Panc1 (cell line): Measurements from ENCODE around the gene LRRC10B. TPM values are rescaled to one million over a fixed set of nuclear protein-coding genes. Genes with fewer than 3 reads are reported as not detected.
"Not testable (repeated sequence)": the region's sequence is repeated elsewhere in the genome, so short reads cannot be mapped to it uniquely, and the experiment has no call there.

Experiments used
- ATAC-seq: fragments of 200-7000 bp; cut with Tn5 transposase; 2 replicates; pipeline ENCODE4 v1.9.1; 2020; ENCODE audit warnings: mild to moderate bottlenecking, moderate library complexity
- BruUV-seq: library from RNA; stranded (reverse); fragments of 400-500 nt; replicated peaks from 2 replicates; lab custom pipeline; 2021; lab: Mats Ljungman, UMichigan
- CTCF ChIA-PET: fragments of 300-600 bp; sonication (Branson Sonifier 250); formaldehyde crosslinking; loops from one replicate; lab custom pipeline; 2022; ENCODE audit warnings: antibody characterized with exemption; lab: Charles Lee
- POLR2A ChIA-PET: fragments of 300-600 bp; sonication (Branson Sonifier 250); formaldehyde crosslinking; loops from one replicate; lab custom pipeline; 2022; ENCODE audit warnings: antibody characterized with exemption; lab: Charles Lee
- DNase-seq: peaks from one replicate; pipeline ENCODE4 v3.0.0-alpha.2; 2010; ENCODE audit warnings: low read depth, low spot score
- H3K27ac ChIP-seq: 2 replicates; pipeline ENCODE4 v1.5.1; 2011; ENCODE audit warnings: mild to moderate bottlenecking, low read length, inconsistent platforms
- H3K27me3 ChIP-seq: fragments of 200-500 bp; sonication (Bioruptor generic); 2 replicates; pipeline ENCODE4 v1.6.0; 2014; ENCODE audit warnings: low read length, inconsistent platforms; ENCODE audit not compliant: control insufficient read depth, insufficient read depth
- H3K36me3 ChIP-seq: fragments of 200-500 bp; sonication (Bioruptor generic); 2 replicates; pipeline ENCODE4 v1.5.1; 2014; ENCODE audit warnings: inconsistent platforms, mild to moderate bottlenecking, low read length, moderate library complexity; ENCODE audit not compliant: control insufficient read depth, insufficient read depth
- H3K4me1 ChIP-seq: 2 replicates; pipeline ENCODE4 v1.5.1; 2011; ENCODE audit warnings: inconsistent platforms, mild to moderate bottlenecking, low read length, moderate library complexity; ENCODE audit not compliant: control insufficient read depth, insufficient read depth
- H3K4me3 ChIP-seq, 2 experiments: 2 replicates each; pipeline ENCODE4 v1.5.1; 2011 to 2012; ENCODE audit warnings: low read depth in 2 of 2, low read length in 2 of 2, mild to moderate bottlenecking in 2 of 2, inconsistent platforms in 1 of 2, moderate library complexity in 1 of 2
- H3K9me3 ChIP-seq: fragments of 200-500 bp; sonication (Bioruptor generic); 2 replicates; pipeline ENCODE4 v1.5.1; 2014; ENCODE audit warnings: low read depth, mild to moderate bottlenecking, inconsistent platforms, low read length, moderate library complexity; ENCODE audit not compliant: control insufficient read depth, insufficient read depth
- POLR2AphosphoS5 ChIP-seq: IDR thresholded peaks from 2 replicates; pipeline ENCODE4 v1.6.1; 2012; ENCODE audit warnings: mild to moderate bottlenecking, low read depth, low read length, moderate library complexity
- SIN3A ChIP-seq: IDR thresholded peaks from 2 replicates; pipeline ENCODE4 v1.6.1; 2012; ENCODE audit warnings: low read depth, mild to moderate bottlenecking, low read length, moderate library complexity, borderline replicate concordance; ENCODE audit not compliant: insufficient read depth
- TCF7L2 ChIP-seq: IDR thresholded peaks from 2 replicates; pipeline ENCODE4 v1.6.1; 2011; ENCODE audit warnings: mild to moderate bottlenecking, low read depth, low read length, inconsistent platforms
- in situ Hi-C: cut with HindIII; loops from 2 replicates; pipeline ENCODE4 v1.10.0; 2016; ENCODE audit warnings: low sequenced_read_pairs, low pct_unique_long_range_greater_than_20kb
- intact Hi-C: fragments of 100-400 bp; cut with micrococcal nuclease; formaldehyde crosslinking; loops from one replicate; pipeline ENCODE4 v1.10.0; 2022; ENCODE audit not compliant: unreplicated experiment
- total RNA-seq: library from RNA; stranded (reverse); gene quantifications from one replicate; pipeline ENCODE4 v1.2.1, GENCODE V29; 2021; ENCODE audit not compliant: unreplicated experiment
- TF ChIP-seq, protein P1 (sequence below): fragments of 450-650 bp; IDR thresholded peaks from 2 replicates; pipeline ENCODE4 v1.5.1; 2017; ENCODE audit warnings: mild to moderate bottlenecking

The LRRC10B gene
- total RNA-seq, 1 experiment from 2014 or later, result 0.23 TPM

DNA sequence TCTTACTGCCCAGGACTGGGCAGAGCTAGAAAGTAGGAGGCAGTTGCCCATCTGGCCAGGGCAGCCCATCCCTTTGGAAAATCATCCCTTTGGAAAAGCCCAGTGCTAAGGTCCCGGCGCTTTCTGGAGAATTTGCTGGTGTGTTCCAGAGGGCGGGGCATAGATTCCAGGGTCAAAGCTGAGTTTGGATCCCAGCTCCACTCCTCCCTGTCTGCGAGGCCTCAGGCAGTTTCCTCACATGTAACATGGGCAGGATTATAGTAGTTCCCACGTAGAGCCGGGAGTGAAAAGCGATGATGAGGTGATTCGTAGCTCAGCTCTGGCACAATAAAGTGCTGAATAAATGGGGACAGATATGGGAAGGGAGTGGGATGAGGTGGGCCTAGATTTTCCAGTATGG lies 31.4 kb upstream of the LRRC10B start:
- TF ChIP-seq TCF7L2, result no peak
- no peak for TF ChIP-seq SIN3A
- TF ChIP-seq, protein P1, sequence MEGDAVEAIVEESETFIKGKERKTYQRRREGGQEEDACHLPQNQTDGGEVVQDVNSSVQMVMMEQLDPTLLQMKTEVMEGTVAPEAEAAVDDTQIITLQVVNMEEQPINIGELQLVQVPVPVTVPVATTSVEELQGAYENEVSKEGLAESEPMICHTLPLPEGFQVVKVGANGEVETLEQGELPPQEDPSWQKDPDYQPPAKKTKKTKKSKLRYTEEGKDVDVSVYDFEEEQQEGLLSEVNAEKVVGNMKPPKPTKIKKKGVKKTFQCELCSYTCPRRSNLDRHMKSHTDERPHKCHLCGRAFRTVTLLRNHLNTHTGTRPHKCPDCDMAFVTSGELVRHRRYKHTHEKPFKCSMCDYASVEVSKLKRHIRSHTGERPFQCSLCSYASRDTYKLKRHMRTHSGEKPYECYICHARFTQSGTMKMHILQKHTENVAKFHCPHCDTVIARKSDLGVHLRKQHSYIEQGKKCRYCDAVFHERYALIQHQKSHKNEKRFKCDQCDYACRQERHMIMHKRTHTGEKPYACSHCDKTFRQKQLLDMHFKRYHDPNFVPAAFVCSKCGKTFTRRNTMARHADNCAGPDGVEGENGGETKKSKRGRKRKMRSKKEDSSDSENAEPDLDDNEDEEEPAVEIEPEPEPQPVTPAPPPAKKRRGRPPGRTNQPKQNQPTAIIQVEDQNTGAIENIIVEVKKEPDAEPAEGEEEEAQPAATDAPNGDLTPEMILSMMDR, result no peak
- intact Hi-C loops (loop anchor here (5.0 kb wide), 1 partner anchor 150 kb away; no protein-coding TSS in a partner anchor), in situ Hi-C loops (no loop called here)
- H3K4me3 ChIP-seq, result no peak overlapping the region
- ChIA-PET CTCF (interaction anchor here (0.6 to 2.9 kb wide), 3 partner anchors 37 to 160 kb away, joined by 3 to 31 read pairs (median 3); no protein-coding TSS in a partner anchor), POLR2A (interaction anchor here (0.7 kb wide), 1 partner anchor 55 kb away, joined by 7 read pairs; no protein-coding TSS in a partner anchor)
- peaks cover 3% of the 10 kb centered on the region; the same call in 1 of the 2 replicates for H3K4me1 ChIP-seq
- H3K36me3 ChIP-seq, result no peaks in the 10 kb centered on the region
- no peak overlapping the region for H3K27ac ChIP-seq
- ATAC-seq (0 out of 2 replicates have a peak, but pooled peaks have one; percentile 3), DNase-seq (no peak)
- no peaks in the 10 kb centered on the region for H3K27me3 ChIP-seq
- BruUV-seq, result no TSS peak
- no peaks in the 10 kb centered on the region for H3K9me3 ChIP-seq

DNA sequence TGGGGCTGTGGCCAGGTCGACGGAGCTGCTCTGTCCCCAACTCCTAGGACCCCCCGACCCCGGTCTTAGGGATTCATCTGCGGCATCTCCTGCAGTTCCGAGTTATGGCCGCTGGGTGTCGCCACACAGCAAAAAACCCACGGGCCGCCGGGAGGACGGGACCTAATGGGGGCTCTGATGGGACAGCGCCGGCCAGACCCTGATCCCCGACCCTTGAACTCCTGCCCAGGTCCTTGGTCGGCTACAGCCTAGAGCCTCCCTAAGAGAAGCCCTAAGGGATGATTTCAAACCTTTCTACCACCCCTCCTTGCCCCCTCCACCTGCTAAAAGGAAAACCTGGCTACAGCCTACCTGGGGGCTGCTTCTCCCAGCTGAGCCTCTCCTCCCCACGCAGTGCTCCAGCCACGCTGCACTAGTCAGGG lies 30.8 kb upstream of the LRRC10B start:
- Histone ChIP-seq H3K9me3 (no peaks in the 10 kb centered on the region), H3K4me1 (peaks cover 3% of the 10 kb centered on the region; the same call in 1 of the 2 replicates), H3K27me3 (no peaks in the 10 kb centered on the region), H3K27ac (no peak overlapping the region), H3K4me3 (no peak overlapping the region), H3K36me3 (no peaks in the 10 kb centered on the region)
- ChIA-PET CTCF (interaction anchor here (0.6 to 2.9 kb wide), 4 partner anchors 37 to 160 kb away, joined by 3 to 31 read pairs (median 3); no protein-coding TSS in a partner anchor), POLR2A (no interaction called here)
- intact Hi-C loops (loop anchor here (1.0 to 5.0 kb wide), 2 partner anchors 39 to 150 kb away; no protein-coding TSS in a partner anchor), in situ Hi-C loops (no loop called here)
- no TSS peak for BruUV-seq
- TF ChIP-seq POLR2AphosphoS5 (no peak), SIN3A (no peak)
- TF ChIP-seq, protein P1, result peak; percentile 96
- ATAC-seq (peak; percentile 37; the same call in 1 of the 2 replicates), DNase-seq (no peak)

DNA sequence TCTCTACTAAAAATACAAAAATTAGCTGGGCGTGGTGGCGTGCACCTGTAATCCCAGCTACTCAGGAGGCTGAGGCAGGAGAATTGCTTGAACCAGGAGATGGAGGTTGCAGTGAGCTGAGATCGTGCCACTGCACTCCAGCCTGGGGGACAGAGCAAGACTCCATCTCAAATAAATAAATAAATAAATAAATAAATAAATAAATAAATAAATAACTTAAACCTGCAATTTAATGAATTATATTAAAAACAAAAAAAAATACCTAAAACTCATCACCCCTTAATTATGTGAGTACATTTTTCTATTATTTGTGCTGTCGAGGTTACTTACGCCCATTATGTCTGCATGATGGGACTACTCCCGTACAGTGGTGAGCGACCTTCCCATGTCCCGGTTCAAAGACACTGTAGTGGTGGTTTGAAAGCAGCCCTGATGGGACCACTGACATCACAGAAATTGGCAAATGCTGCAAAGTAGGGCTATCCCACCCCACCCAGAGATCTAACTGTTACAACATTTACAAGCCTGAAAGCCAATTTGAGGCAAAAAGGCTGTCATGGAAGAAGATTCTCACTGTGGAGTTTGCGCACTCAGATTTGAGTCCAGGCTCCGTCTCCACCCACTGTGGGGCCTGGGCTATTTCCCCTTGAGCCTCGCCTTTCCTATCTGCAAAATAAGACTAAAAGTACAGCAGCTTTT lies 29.0 kb upstream of the LRRC10B start:
- ChIA-PET POLR2A (interaction anchor here (0.6 kb wide), 1 partner anchor 13 kb away, joined by 4 read pairs; no protein-coding TSS in a partner anchor), CTCF (interaction anchor here (0.7 to 2.9 kb wide), 2 partner anchors 26 to 38 kb away, joined by 3 to 31 read pairs; no protein-coding TSS in a partner anchor)
- H3K4me1 ChIP-seq, BruUV-seq, H3K27ac ChIP-seq, H3K4me3 ChIP-seq, H3K9me3 ChIP-seq, ATAC-seq, in situ Hi-C loops, DNase-seq, H3K27me3 ChIP-seq, H3K36me3 ChIP-seq: not testable (repeated sequence)
- intact Hi-C loops, result loop anchor here (5.0 kb wide), 1 partner anchor 148 kb away; no protein-coding TSS in a partner anchor
